D721Med (cell line): ENCODE data around the gene MON1B.
"Not testable (repeated sequence)": the region's sequence is repeated elsewhere in the genome, so short reads cannot be mapped to it uniquely, and the experiment has no call there.

Source experiments
- DNase-seq: peaks from one replicate; pipeline ENCODE4 v3.0.0; 2011; ENCODE audit warnings: low spot score; ENCODE audit not compliant: insufficient read length
- FAIRE-seq: peaks from 2 replicates; lab custom pipeline; 2011; peaks lifted over from hg19 to GRCh38; lab: Jason Lieb, UNC
- CTCF ChIP-seq: IDR thresholded peaks from 2 replicates; pipeline ENCODE4 v1.5.1; 2012; ENCODE audit warnings: mild to moderate bottlenecking, control low read depth; ENCODE audit not compliant: insufficient read depth; ENCODE audit errors: missing control alignments

The MON1B gene

GRCh38 chr16:77190478-77191258 lies at the start of gene MON1B:
Gene MON1B, plus strand, starts transcription at chr16:77191190. Its CDS starts 296 bp downstream, at chr16:77191486.
- peak; percentile 62 for DNase-seq
- no peak for FAIRE-seq
- TF ChIP-seq CTCF = no peak

GRCh38 chr16:77143364-77143763 lies 47.6 kb upstream of the MON1B start:
- TF ChIP-seq CTCF = no peak
- FAIRE-seq (no peak), DNase-seq (no peak)

- FAIRE-seq (no peak), DNase-seq (no peak)
- no peak for TF ChIP-seq CTCF
Measured at GRCh38 chr16:77148121-77148520, 42.9 kb upstream of the MON1B start.

GRCh38 chr16:77157346-77158058 lies 33.5 kb upstream of the MON1B start:
- TF ChIP-seq CTCF = no peak
- FAIRE-seq (no peak), DNase-seq (no peak)

- no peak for TF ChIP-seq CTCF
- FAIRE-seq = no peak
Measured at GRCh38 chr16:77158293-77158692, 32.7 kb upstream of the MON1B start.

GRCh38 chr16:77165006-77165405 lies 26.0 kb upstream of the MON1B start:
- DNase-seq (no peak), FAIRE-seq (no peak)
- TF ChIP-seq CTCF = no peak

More at GRCh38 chr16:77158293-77158692, 32.7 kb upstream of the MON1B start:
- DNase-seq = no peak

GRCh38 chr16:77165536-77166236 lies 25.3 kb upstream of the MON1B start:
- DNase-seq, FAIRE-seq: not testable (repeated sequence)
